Calu3 (cell line): ENCODE data around the gene TAF1D. TPM values are rescaled to one million over a fixed set of nuclear protein-coding genes. Genes with fewer than 3 reads are reported as not detected.

Source experiments
- BruUV-seq: library from RNA; stranded (reverse); fragments of 400-500 nt; replicated peaks from 2 replicates; lab custom pipeline; 2021; lab: Mats Ljungman, UMichigan
- CTCF ChIA-PET: fragments of 300-600 bp; sonication (Branson Sonifier 250); formaldehyde crosslinking; loops from one replicate; lab custom pipeline; 2022; ENCODE audit warnings: antibody characterized with exemption; lab: Charles Lee
- DNase-seq: peaks from one replicate; pipeline ENCODE4 v3.0.0; 2022
- H3K27ac Mint-ChIP-seq: one replicate; pipeline ENCODE4 v1.8.0; 2022; ENCODE audit warnings: mixed read lengths; ENCODE audit not compliant: unreplicated experiment
- H3K27me3 Mint-ChIP-seq: one replicate; pipeline ENCODE4 v1.8.0; 2022; ENCODE audit warnings: mixed read lengths; ENCODE audit not compliant: unreplicated experiment
- H3K36me3 Mint-ChIP-seq: one replicate; pipeline ENCODE4 v1.8.0; 2022; ENCODE audit warnings: mild to moderate bottlenecking, moderate library complexity, mixed read lengths; ENCODE audit not compliant: insufficient read depth, unreplicated experiment
- H3K4me1 Mint-ChIP-seq: one replicate; pipeline ENCODE4 v1.8.0; 2022; ENCODE audit warnings: mild to moderate bottlenecking, low read depth, mixed read lengths; ENCODE audit not compliant: unreplicated experiment
- H3K4me3 Mint-ChIP-seq: one replicate; pipeline ENCODE4 v1.8.0; 2022; ENCODE audit warnings: mild to moderate bottlenecking, low read depth, moderate library complexity, mixed read lengths; ENCODE audit not compliant: unreplicated experiment
- H3K9me3 Mint-ChIP-seq: one replicate; pipeline ENCODE4 v1.8.0; 2022; ENCODE audit warnings: low read depth, mixed read lengths; ENCODE audit not compliant: unreplicated experiment
- intact Hi-C: fragments of 100-400 bp; cut with micrococcal nuclease; formaldehyde crosslinking; loops from one replicate; pipeline ENCODE4 v1.10.0; 2022; ENCODE audit not compliant: unreplicated experiment
- total RNA-seq: library from RNA; stranded (reverse); gene quantifications from 2 replicates; pipeline ENCODE4 v1.2.3, GENCODE V29; 2022
- TF ChIP-seq, protein P1 (sequence below): fragments of 200-600 bp; IDR thresholded peaks from one replicate; pipeline ENCODE4 v1.8.0; 2022; ENCODE audit warnings: antibody characterized with exemption; ENCODE audit not compliant: unreplicated experiment

TAF1D gene
- total RNA-seq, 1 experiment from 2014 or later: 107 TPM

DNA sequence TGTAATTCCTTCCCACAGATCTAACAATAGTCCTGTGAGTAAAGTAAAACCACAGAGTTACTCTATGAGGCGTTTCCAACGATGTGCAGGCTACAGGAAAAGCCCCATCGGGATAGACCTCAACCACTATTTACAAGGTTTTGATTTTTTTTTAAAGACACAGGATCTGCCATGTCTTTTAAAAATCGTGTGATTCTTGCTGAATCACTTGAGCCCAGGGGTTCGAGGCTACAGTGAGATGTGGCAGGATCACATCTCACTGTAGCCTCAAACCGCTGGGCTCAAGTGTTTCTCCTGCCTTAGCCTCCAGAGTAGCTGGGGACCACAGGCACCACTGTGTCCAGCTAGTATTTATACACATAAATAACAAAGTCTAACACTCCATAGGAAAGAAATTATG is 7.8 kb downstream of the TAF1D start:
- intact Hi-C loops: no loop called here
- H3K36me3 Mint-ChIP-seq: peaks cover 83% of the 10 kb centered on the region
- no peaks in the 10 kb centered on the region for H3K9me3 Mint-ChIP-seq
- no peak overlapping the region for H3K27ac Mint-ChIP-seq
- no peaks in the 10 kb centered on the region for H3K27me3 Mint-ChIP-seq
- no peak for DNase-seq
- H3K4me1 Mint-ChIP-seq: peaks cover 12% of the 10 kb centered on the region
- no peak overlapping the region for H3K4me3 Mint-ChIP-seq
- no TSS peak for BruUV-seq
- TF ChIP-seq, protein P1, sequence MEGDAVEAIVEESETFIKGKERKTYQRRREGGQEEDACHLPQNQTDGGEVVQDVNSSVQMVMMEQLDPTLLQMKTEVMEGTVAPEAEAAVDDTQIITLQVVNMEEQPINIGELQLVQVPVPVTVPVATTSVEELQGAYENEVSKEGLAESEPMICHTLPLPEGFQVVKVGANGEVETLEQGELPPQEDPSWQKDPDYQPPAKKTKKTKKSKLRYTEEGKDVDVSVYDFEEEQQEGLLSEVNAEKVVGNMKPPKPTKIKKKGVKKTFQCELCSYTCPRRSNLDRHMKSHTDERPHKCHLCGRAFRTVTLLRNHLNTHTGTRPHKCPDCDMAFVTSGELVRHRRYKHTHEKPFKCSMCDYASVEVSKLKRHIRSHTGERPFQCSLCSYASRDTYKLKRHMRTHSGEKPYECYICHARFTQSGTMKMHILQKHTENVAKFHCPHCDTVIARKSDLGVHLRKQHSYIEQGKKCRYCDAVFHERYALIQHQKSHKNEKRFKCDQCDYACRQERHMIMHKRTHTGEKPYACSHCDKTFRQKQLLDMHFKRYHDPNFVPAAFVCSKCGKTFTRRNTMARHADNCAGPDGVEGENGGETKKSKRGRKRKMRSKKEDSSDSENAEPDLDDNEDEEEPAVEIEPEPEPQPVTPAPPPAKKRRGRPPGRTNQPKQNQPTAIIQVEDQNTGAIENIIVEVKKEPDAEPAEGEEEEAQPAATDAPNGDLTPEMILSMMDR: no peak
- CTCF ChIA-PET: no interaction called here

DNA sequence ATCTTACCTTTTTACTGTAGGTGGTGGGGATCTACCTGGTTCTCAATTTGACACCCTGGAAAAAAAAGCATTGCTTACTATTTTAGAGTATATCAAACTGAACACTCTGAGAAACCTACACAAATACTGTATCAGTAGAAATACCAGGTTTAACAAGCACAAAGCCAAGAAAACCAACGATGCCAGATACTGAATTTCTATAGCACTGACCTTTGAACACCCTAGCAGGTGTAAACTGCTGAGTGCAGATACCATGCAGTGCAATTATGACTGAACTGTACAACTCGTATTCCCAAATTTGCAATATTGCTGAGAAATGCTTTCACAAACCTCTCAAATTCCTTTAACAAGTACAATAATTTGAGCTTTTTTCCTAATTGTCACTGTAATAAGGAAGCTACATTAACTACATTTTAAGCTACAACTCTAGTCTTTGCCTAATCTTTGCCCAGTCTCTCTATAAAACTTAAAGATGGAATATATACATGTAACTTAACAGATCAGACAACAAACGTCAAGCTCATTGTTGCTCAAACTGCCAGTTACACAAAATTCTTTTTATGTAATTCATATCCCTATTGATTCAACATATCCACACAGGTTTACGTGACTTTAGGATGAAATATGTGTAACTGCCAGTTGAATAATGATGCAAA is 8.9 kb downstream of the TAF1D start:
- TF ChIP-seq, protein P1: no peak
- H3K36me3 Mint-ChIP-seq: peaks cover 83% of the 10 kb centered on the region
- no peak overlapping the region for H3K27ac Mint-ChIP-seq
- H3K4me3 Mint-ChIP-seq: no peak overlapping the region
- CTCF ChIA-PET: interaction anchor here (0.6 kb wide), 1 partner anchor 13 kb away, joined by 3 read pairs; no protein-coding TSS in a partner anchor
- intact Hi-C loops: no loop called here
- H3K27me3 Mint-ChIP-seq: no peaks in the 10 kb centered on the region
- H3K4me1 Mint-ChIP-seq: peaks cover under 1% of the 10 kb centered on the region
- no peaks in the 10 kb centered on the region for H3K9me3 Mint-ChIP-seq
- BruUV-seq: no TSS peak
- no peak for DNase-seq

DNA sequence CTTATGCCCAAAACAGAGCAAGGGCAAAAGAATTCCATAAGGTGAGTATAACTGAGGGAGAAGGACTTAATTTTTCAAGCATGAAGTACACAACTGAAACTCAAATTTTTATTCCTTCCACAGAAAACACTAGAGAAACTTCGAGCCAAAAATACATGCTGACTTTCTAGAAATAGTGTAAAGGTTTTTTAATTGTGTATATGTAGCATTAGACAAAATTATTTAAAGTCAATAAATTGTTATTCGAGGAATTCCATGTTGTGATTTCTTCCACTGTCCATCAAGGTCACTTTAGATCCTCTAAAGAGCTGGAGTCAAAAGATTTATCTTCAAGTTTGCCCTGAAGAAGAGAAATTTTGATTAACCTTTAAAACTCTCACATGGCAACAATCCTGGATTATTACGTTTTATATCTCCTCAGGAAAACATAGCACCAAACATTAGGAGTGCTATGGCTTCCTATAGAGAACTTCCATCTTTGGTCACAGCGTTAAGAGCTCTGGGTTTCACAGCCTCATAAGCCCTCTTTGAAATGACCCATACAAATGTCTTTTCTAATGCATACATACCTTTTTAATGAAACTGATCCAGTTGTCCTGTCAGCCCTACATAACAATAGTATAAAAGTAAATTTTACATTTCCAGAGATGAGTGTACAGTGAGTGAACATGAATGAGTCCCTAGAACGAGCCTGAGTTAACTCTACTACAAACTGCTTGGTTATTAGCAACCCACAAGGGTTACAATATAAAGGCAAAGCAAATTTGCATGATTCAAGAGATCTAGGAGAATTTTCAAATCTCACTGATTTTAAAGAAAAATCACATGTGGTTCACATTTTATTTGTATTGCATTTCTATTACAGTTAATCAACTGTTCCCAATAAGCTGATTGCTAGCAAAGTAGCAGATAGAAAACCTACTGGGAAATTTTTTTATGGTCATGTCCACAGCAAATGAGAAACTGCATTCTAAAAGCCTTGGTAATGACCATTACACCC is 10.9 kb downstream of the TAF1D start:
- BruUV-seq: no TSS peak
- intact Hi-C loops: no loop called here
- Mint-ChIP-seq H3K36me3 (peaks cover 68% of the 10 kb centered on the region), H3K4me1 (no peaks in the 10 kb centered on the region), H3K27ac (no peak overlapping the region), H3K9me3 (no peaks in the 10 kb centered on the region), H3K4me3 (no peak overlapping the region), H3K27me3 (no peaks in the 10 kb centered on the region)
- CTCF ChIA-PET: interaction anchor here (0.6 to 0.7 kb wide), 2 partner anchors 279 to 563 kb away, joined by 4 read pairs; no protein-coding TSS in a partner anchor
- DNase-seq: no peak
- TF ChIP-seq, protein P1: no peak

DNA sequence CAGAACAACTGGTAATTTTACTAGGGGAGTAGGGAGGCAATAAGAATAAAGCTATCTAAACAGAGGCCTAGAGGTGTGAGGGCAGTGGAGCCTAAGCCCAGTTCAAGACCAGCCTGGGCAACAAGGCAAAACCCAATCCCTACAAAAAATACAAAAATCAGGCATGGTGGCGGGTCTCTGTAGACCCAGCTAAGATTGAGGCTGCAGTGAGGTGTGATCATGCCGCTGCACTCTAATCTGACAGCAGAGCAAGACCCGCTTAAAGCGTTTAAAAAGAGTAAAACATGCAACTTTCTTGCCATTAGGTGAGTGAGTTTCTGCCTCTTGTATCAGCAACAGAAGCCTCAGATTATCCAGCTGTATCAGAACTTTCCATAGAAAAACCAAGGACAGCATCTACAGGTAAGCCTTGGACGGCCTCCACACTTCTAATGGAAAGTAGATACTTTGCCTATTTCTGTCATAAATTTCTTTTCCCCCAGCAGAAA is 12.1 kb downstream of the TAF1D start:
- CTCF ChIA-PET: interaction anchor here (0.6 kb wide), 1 partner anchor 564 kb away, joined by 4 read pairs; no protein-coding TSS in a partner anchor
- TF ChIP-seq, protein P1: no peak
- peaks cover 56% of the 10 kb centered on the region for H3K36me3 Mint-ChIP-seq
- no peaks in the 10 kb centered on the region for H3K9me3 Mint-ChIP-seq
- no peak for DNase-seq
- H3K27ac Mint-ChIP-seq: peak overlapping the region; percentile 52
- intact Hi-C loops: no loop called here
- H3K27me3 Mint-ChIP-seq: no peaks in the 10 kb centered on the region
- BruUV-seq: no TSS peak
- H3K4me1 Mint-ChIP-seq: no peaks in the 10 kb centered on the region
- H3K4me3 Mint-ChIP-seq: no peak overlapping the region
